ENCODE data around the gene TMEM11. TPM values are rescaled to one million over a fixed set of nuclear protein-coding genes. Genes with fewer than 3 reads are reported as not detected.

The TMEM11 gene
- polyA plus RNA-seq, 1 donor (not counting 4 experiments of a cell fraction or from before 2014, with no cell fraction given), result 40.1 TPM

DNA sequence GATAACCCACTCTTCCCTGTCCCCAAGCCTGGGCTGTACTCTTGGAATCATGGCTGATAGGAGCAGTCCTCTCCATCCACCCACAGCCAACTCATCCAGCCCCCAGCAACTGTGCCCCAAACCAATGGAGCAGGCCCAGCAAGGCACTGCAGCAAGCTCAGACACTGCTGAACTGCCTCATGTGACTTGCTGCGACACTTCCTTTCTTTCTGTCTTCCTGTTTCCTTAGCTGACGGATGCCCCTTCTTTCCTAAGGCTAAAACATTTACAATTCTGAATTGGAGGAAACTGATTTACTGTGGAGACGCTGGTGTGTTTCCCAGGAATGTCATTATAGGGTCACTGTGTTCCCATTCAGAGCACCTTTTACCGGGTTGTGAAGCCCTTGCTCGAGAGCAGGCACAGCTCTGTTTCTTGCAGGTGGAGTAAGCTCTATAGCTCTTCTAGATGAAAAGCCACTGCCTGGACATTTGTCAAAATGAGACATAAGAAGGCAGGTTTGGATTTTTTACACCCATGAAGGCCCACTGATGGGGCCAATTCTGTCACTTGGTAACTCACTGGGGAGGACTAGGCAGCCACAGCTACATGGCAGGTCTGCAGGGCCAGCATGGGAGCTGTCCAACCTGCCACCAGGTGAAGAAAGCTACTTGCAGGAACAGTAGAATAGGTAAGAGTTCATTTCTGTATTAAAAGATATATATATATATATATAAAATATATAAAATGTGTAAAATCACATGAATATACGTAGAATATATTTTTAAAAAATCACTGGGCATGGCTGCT lies 27.4 kb downstream of the TMEM11 start:
- Histone ChIP-seq H3K9me3 (ENCODE audit: control insufficient read depth, low read depth, low read length) (no peaks in the 10 kb centered on the region), H3K4me2 (ENCODE audit: control insufficient read depth, extremely low read depth, insufficient read depth, low read depth, low read length) (no peak overlapping the region), H3K36me3 (ENCODE audit: control insufficient read depth in 2 of 2, extremely low read depth in 1 of 2, insufficient read depth in 2 of 2, low read length in 2 of 2) (peaks cover 15 to 18% of the 10 kb centered on the region in 2 experiments), H3K4me3 (ENCODE audit: control insufficient read depth in 2 of 3, extremely low read depth in 1 of 3, insufficient read depth in 2 of 3, low read depth in 1 of 3, low read length in 3 of 3) (no peak overlapping the region), H3K79me2 (ENCODE audit: control insufficient read depth, insufficient read depth, low read length) (no peaks in the 10 kb centered on the region), H3K4me1 (ENCODE audit: control insufficient read depth, extremely low read depth, insufficient read depth, low read length) (no peaks in the 10 kb centered on the region), H3K9ac (ENCODE audit: control insufficient read depth, extremely low read depth, insufficient read depth, low read length) (no peak overlapping the region), H3K27me3 (ENCODE audit: control insufficient read depth, extremely low read depth, insufficient read depth, low read length) (no peaks in the 10 kb centered on the region), H3K9me1 (ENCODE audit: control insufficient read depth, extremely low read depth, insufficient read depth, low read length) (no peaks in the 10 kb centered on the region), H3K27ac (ENCODE audit: control insufficient read depth, insufficient read depth, low read length) (no peak overlapping the region), H2AFZ (ENCODE audit: control insufficient read depth, low read length) (no peak overlapping the region), H4K20me1 (ENCODE audit: control insufficient read depth, extremely low read depth, insufficient read depth, low read length) (no peaks in the 10 kb centered on the region)
- TF ChIP-seq EZH2 (IDR thresholded peaks at IDR 0.05; ENCODE audit: low read length) (no peak), CTCF (optimal IDR thresholded peaks at IDR 0.05 in 1 of 3, IDR thresholded peaks at IDR 0.05 in 1 of 3, conservative IDR thresholded peaks at IDR 0.05 in 1 of 3; ENCODE audit: extremely low read depth in 1 of 3, insufficient read depth in 2 of 3, low read length in 3 of 3) (no peak)
- no peak for DNase-seq (ENCODE audit: low read depth, low spot score)
- dilution Hi-C loops (cut with MboI; ENCODE audit: extremely low pct_ligation_motif_present, low sequenced_read_pairs), result no loop called here
- no peak for FAIRE-seq

GRCh38 chr17:21185061-21185460 lies 28.9 kb downstream of the TMEM11 start:
- Histone ChIP-seq H3K9me1 (ENCODE audit: control insufficient read depth, extremely low read depth, insufficient read depth, low read length) (no peaks in the 10 kb centered on the region), H3K9ac (ENCODE audit: control insufficient read depth, extremely low read depth, insufficient read depth, low read length) (no peak overlapping the region), H3K79me2 (ENCODE audit: control insufficient read depth, insufficient read depth, low read length) (no peaks in the 10 kb centered on the region), H3K4me2 (ENCODE audit: control insufficient read depth, extremely low read depth, insufficient read depth, low read depth, low read length) (no peak overlapping the region), H3K27me3 (ENCODE audit: control insufficient read depth, extremely low read depth, insufficient read depth, low read length) (no peaks in the 10 kb centered on the region), H2AFZ (ENCODE audit: control insufficient read depth, low read length) (no peak overlapping the region), H3K9me3 (ENCODE audit: control insufficient read depth, low read depth, low read length) (no peaks in the 10 kb centered on the region), H3K4me3 (ENCODE audit: control insufficient read depth in 2 of 3, extremely low read depth in 1 of 3, insufficient read depth in 2 of 3, low read depth in 1 of 3, low read length in 3 of 3) (no peak overlapping the region), H3K27ac (ENCODE audit: control insufficient read depth, insufficient read depth, low read length) (no peak overlapping the region), H3K36me3 (ENCODE audit: control insufficient read depth in 2 of 2, extremely low read depth in 1 of 2, insufficient read depth in 2 of 2, low read length in 2 of 2) (peaks cover 10 to 14% of the 10 kb centered on the region in 2 experiments), H4K20me1 (ENCODE audit: control insufficient read depth, extremely low read depth, insufficient read depth, low read length) (no peaks in the 10 kb centered on the region), H3K4me1 (ENCODE audit: control insufficient read depth, extremely low read depth, insufficient read depth, low read length) (no peaks in the 10 kb centered on the region)
- FAIRE-seq (no peak), DNase-seq (ENCODE audit: low read depth, low spot score) (no peak)
- no peak for TF ChIP-seq CTCF (optimal IDR thresholded peaks at IDR 0.05 in 1 of 3, IDR thresholded peaks at IDR 0.05 in 1 of 3, conservative IDR thresholded peaks at IDR 0.05 in 1 of 3; ENCODE audit: extremely low read depth in 1 of 3, insufficient read depth in 2 of 3, low read length in 3 of 3)
- no peak for TF ChIP-seq EZH2 (IDR thresholded peaks at IDR 0.05; ENCODE audit: low read length)
- dilution Hi-C loops (cut with MboI; ENCODE audit: extremely low pct_ligation_motif_present, low sequenced_read_pairs), result no loop called here

All from keratinocyte (primary cell).